Natural killer cell treated with Interleukin-12 subunit alpha and Interleukin-12 subunit beta and Interleukin-15 and Interleukin-18, amount 100 ng/mL, for 72 hours (primary cell): ENCODE results near the gene NTM. TPM values are rescaled to one million over a fixed set of nuclear protein-coding genes. Genes with fewer than 3 reads are reported as not detected.
"Not testable (repeated sequence)": the region's sequence is repeated elsewhere in the genome, so short reads cannot be mapped to it uniquely, and the experiment has no call there.

Experiments used
- ATAC-seq, 2 donors: fragments of 150-1000 bp; cut with Tn5 transposase in 1 of 2; sonication (Bioruptor Pico), chemical (Tn5 transposase) in 1 of 2; 2 replicates each; pipeline ENCODE4 v1.10.0; 2021
- DNase-seq: peaks from one replicate; pipeline ENCODE4 v3.0.0; 2022; ENCODE audit warnings: low spot score
- H3K27ac Mint-ChIP-seq, 2 donors: 1 replicate in 1 of 2; 2 replicates in 1 of 2; pipeline ENCODE4 v1.8.0; 2022; ENCODE audit warnings: mixed read lengths in 2 of 2, mild to moderate bottlenecking in 1 of 2, moderate library complexity in 1 of 2
- H3K27me3 Mint-ChIP-seq, 2 donors: 1 replicate in 1 of 2; 2 replicates in 1 of 2; pipeline ENCODE4 v1.8.0; 2022; ENCODE audit warnings: mixed read lengths in 2 of 2
- H3K36me3 Mint-ChIP-seq: one replicate; pipeline ENCODE4 v1.8.0; 2022; ENCODE audit warnings: mixed read lengths
- H3K4me1 Mint-ChIP-seq, 2 donors: 1 replicate in 1 of 2; 2 replicates in 1 of 2; pipeline ENCODE4 v1.8.0; 2022; ENCODE audit warnings: low read depth in 2 of 2, mixed read lengths in 2 of 2, mild to moderate bottlenecking in 1 of 2
- H3K4me3 Mint-ChIP-seq: one replicate; pipeline ENCODE4 v1.8.0; 2022; ENCODE audit warnings: mixed read lengths
- H3K9me3 Mint-ChIP-seq: 2 replicates; pipeline ENCODE4 v1.8.0; 2022; ENCODE audit warnings: mixed read lengths
- total RNA-seq, 2 donors: library from RNA; stranded (reverse); gene quantifications; one replicate each; pipeline ENCODE4 v1.2.3, GENCODE V29; 2022

NTM gene
- total RNA-seq, 2 donors from 2014 or later, result not detected

DNA sequence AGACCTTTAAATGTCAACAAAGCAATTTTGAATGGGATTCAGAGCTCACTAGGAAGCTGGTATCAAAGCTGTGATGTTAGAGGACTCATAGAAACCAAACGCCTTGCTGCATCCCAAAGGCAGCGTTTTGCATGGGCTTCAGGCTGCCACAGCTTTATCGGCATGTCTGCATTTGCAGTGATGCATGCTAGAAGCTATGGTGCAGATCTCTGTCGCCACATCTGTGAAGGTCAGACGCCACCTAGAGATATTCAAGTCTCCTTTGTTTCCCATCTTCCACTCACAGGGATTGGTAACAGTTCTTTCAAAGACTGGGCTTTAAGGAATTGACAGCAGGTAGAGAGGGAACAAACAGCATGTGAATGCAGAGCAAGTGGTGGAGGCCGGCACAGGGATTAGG, 47.8 kb downstream of the NTM start:
- H3K4me3 Mint-ChIP-seq, result no peak overlapping the region
- no peak for ATAC-seq
- no peaks in the 10 kb centered on the region for H3K9me3 Mint-ChIP-seq

DNA sequence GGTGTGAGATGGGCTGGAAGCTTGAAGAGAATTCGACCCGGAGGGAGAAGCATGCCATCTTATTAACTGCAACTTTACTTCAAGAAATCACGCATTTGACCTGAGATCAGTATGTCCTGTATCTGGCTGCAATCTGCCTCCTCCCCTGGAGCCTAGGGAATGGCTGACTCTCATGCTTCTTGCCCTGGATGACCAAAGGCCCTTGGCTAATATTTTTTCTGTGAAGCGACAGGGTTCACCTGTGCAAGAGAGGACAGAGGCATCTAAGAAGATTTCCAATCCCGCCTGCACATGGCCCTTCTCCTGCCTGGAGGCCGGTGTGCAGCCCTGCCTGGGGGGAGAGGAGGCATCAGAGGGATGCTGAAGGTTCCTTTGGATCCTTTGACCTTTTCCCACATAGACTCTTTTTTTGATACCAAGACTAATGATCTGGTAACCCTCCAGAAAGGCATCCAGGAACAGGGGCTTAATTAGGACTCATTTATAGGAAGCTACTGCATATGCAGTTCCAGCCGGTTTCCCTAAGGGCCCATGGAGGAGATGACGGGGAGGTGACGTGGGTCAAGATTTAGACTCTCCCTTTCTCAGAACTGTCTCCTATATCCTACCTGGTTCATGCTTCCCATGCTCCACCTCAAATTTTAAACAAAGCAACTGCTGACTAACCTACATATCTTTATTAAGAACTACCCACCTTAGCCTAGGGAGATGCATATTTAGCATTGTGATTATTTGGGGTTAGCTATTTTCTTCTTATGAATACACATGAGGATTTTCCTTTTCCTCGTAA, 50.8 kb downstream of the NTM start:
- no peak for ATAC-seq
- no peak overlapping the region for H3K27ac Mint-ChIP-seq
- DNase-seq, result no peak
- H3K36me3 Mint-ChIP-seq, result no peaks in the 10 kb centered on the region
- no peaks in the 10 kb centered on the region for H3K4me1 Mint-ChIP-seq
- peaks cover 0 to 7% of the 10 kb centered on the region in 2 donors for H3K27me3 Mint-ChIP-seq
- H3K9me3 Mint-ChIP-seq, result no peaks in the 10 kb centered on the region
- no peak overlapping the region for H3K4me3 Mint-ChIP-seq

More for the DNA sequence above, 47.8 kb downstream of the NTM start:
- H3K27ac Mint-ChIP-seq, result no peak overlapping the region
- DNase-seq, result no peak
- no peaks in the 10 kb centered on the region for H3K36me3 Mint-ChIP-seq
- H3K4me1 Mint-ChIP-seq, result no peaks in the 10 kb centered on the region
- H3K27me3 Mint-ChIP-seq, result peaks cover 0 to 7% of the 10 kb centered on the region in 2 donors

DNA sequence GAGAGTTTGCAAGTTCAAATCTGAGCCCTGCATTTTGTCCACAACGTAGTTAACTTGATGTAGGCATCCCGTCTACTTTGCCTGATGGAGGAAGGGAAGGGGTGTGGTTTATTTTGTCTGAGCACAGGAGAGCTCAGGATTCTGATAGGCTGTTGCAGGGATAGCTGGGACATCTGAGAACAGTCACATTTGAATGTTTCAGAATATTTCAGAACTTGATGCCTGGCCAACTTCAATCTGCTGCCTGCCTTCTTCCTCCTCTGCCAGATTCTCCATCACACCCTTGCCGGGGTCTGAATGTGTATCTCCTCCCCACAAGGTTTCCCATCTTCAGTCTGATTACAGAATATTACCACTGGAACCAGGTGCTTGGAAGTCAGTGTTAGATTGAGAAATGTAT, 51.6 kb downstream of the NTM start:
- DNase-seq (no peak), ATAC-seq (no peak)
- no peaks in the 10 kb centered on the region for H3K9me3 Mint-ChIP-seq
- H3K27me3 Mint-ChIP-seq, result peaks cover 0 to 7% of the 10 kb centered on the region in 2 donors
- H3K27ac Mint-ChIP-seq, result no peak overlapping the region
- H3K36me3 Mint-ChIP-seq, result no peaks in the 10 kb centered on the region
- no peak overlapping the region for H3K4me3 Mint-ChIP-seq
- no peaks in the 10 kb centered on the region for H3K4me1 Mint-ChIP-seq

GRCh38 chr11:131422496-131422895, 52.1 kb downstream of the NTM start:
- H3K4me3 Mint-ChIP-seq, result no peak overlapping the region
- H3K36me3 Mint-ChIP-seq, result no peaks in the 10 kb centered on the region
- H3K4me1 Mint-ChIP-seq, result no peaks in the 10 kb centered on the region
- ATAC-seq (no peak), DNase-seq (no peak)
- H3K9me3 Mint-ChIP-seq, result no peaks in the 10 kb centered on the region
- H3K27me3 Mint-ChIP-seq, result peaks cover 0 to 7% of the 10 kb centered on the region in 2 donors
- H3K27ac Mint-ChIP-seq, result no peak overlapping the region

DNA sequence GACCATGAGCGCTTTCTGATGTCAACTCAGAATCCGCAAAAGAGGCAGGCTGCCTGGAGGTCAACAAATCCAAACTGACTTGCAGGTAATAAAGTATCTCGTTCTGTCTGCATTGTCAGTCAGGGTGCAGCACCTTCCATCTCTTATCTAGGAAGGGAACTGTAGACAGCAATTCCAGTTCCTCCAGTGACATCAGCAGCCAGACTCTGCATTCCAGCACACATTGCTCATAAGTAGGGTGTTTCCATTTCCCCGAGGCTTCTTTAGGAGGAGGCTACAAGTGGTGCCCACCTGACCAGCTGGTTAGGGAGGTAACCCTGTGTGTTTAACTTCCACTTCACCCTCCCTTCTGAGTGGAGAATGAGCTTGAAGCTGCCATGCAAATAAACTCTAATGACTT, 53.3 kb downstream of the NTM start:
- DNase-seq, result no peak
- Mint-ChIP-seq H3K4me1 (no peaks in the 10 kb centered on the region), H3K27ac (no peak overlapping the region), H3K9me3 (no peaks in the 10 kb centered on the region), H3K36me3 (no peaks in the 10 kb centered on the region), H3K4me3 (no peak overlapping the region), H3K27me3 (peaks cover 0 to 14% of the 10 kb centered on the region in 2 donors)
- no peak for ATAC-seq

DNA sequence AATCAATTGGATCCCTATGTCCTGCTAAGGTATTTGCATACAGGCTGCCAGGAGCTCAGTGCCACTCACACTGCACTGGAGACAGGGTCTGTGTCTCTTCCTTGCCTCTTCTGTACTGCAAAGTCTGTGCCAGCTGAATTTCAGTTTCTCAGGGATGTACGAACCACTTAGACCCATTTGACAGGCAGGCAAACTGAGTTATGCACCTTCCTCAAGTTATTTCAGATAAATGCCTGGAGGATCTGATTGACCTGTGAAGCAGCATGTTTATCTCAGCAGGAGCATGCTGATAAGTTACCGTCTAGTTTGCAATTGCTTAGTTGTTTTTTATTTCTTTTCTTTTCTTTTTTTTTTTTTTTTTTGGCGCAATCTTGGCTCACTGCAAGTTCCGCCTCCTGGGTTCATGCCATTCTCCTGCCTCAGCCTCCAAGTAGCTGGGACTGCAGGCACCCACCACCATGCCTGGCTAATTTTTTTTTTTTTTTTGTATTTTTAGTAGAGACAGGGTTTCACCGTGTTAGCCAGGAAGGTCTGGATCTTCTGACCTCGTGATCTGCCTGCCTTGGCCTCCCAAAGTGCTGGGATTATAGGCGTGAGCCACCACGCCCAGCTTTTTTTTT, 54.0 kb downstream of the NTM start:
- DNase-seq, H3K27me3 Mint-ChIP-seq, H3K27ac Mint-ChIP-seq, H3K9me3 Mint-ChIP-seq, H3K4me3 Mint-ChIP-seq, ATAC-seq, H3K4me1 Mint-ChIP-seq, H3K36me3 Mint-ChIP-seq: not testable (repeated sequence)

GRCh38 chr11:131425285-131425684, 54.9 kb downstream of the NTM start:
- Mint-ChIP-seq H3K27me3 (peaks cover 0 to 7% of the 10 kb centered on the region in 2 donors), H3K4me3 (no peak overlapping the region), H3K36me3 (no peaks in the 10 kb centered on the region), H3K4me1 (no peaks in the 10 kb centered on the region), H3K9me3 (no peaks in the 10 kb centered on the region), H3K27ac (no peak overlapping the region)
- no peak for DNase-seq
- ATAC-seq, result no peak

DNA sequence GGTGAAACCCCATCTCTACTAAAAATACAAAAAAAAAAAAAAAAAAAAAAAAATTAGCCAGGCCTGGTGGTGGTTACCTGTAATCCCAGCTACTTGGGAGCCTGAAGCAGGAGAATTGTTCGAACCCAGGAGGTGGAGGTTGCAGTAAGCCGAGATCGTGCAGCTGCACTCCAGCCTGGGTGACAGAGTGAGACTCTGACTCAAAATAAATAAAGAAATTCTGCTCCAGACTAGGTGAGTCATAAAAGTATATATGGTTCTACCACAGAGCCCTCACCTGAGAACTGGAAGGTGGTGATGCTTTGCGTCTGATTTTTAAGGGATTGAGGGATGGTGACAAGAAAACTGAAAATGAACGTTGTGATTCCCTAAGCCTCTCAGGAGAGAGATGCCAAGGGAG, 58.4 kb downstream of the NTM start:
- no peak for DNase-seq
- Mint-ChIP-seq H3K4me1 (no peaks in the 10 kb centered on the region), H3K27ac (no peak overlapping the region), H3K9me3 (peaks cover 4% of the 10 kb centered on the region), H3K27me3 (peaks cover 0 to 7% of the 10 kb centered on the region in 2 donors), H3K4me3 (no peak overlapping the region), H3K36me3 (no peaks in the 10 kb centered on the region)
- no peak for ATAC-seq

DNA sequence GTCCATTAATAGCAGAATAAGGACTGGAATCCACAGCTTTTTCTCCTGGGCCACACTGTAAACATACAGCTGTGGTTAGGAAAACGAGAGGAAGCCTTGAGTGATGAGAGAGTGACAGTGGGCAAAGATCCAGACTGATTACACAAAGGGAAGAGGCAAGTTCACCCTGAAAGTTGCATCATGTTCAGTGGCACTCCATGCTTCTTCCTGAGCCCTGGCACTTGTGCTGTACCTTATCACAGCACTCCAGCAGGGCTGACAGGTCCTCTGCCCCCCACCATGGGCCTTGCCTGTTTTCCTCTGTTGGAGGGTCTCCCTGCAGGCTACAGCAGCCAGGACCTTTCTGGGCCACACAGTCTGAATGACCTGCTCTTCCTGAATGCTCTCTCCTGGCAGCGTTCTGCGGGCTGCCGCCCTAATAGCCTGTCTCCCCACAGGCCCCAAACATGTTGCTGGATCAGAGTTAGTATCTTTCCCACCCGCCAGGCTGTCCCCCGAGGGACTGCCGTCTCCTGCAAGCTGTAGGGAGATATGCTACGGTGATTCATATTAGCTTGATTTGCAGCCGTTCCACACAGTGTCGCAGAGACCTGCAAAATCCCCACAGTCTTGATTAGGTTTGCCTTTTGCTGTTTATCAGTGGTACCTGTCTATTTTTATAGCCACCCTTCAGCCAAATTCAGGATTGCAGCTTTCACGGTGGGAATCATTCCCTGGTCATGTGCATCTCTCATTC, 60.2 kb downstream of the NTM start:
- Mint-ChIP-seq H3K36me3 (no peaks in the 10 kb centered on the region), H3K27ac (no peak overlapping the region), H3K4me1 (no peaks in the 10 kb centered on the region), H3K27me3 (peaks cover 0 to 7% of the 10 kb centered on the region in 2 donors), H3K9me3 (peaks cover 4% of the 10 kb centered on the region), H3K4me3 (no peak overlapping the region)
- DNase-seq (no peak), ATAC-seq (peak in 1 of 2 donors; percentile 11)

DNA sequence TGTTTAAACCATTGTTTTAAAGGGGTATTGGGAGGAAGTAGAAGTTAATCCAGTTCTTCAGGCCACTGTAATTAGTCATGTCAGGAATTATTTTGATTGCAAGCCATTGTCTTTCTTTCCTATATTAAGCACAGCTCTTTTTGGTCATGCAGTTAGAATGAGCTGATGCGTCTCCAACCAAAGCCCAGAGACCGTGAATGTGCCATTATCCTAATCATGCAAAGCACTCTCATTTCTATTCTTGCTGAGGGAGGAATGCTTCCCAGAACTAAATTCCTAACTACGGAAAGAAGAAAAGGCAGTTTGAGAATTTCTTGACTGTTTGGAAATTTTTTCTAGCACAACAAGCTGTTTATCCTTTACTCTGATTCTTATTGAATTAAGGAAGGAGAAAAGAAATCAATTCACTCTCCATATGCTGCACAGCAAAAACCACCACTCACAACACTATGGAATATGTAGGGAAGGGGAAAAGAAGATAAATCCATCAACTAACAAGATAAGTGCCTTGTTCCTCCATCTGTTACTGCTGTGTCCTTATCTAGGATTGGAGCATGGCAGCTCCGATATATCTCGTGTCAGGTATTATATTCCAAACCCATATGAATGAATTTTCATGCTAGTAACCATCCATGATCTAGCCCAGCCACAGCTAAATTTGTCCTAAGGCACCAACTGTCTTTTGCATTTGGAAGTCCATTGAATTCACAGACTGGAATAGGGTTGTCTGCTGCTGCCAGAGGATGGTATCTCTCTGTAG, 70.8 kb downstream of the NTM start:
- Mint-ChIP-seq H3K27ac (no peak overlapping the region), H3K4me3 (no peak overlapping the region), H3K27me3 (no peaks in the 10 kb centered on the region), H3K9me3 (peaks cover 26% of the 10 kb centered on the region), H3K36me3 (peaks cover 4% of the 10 kb centered on the region), H3K4me1 (no peaks in the 10 kb centered on the region)
- DNase-seq (no peak), ATAC-seq (no peak)

DNA sequence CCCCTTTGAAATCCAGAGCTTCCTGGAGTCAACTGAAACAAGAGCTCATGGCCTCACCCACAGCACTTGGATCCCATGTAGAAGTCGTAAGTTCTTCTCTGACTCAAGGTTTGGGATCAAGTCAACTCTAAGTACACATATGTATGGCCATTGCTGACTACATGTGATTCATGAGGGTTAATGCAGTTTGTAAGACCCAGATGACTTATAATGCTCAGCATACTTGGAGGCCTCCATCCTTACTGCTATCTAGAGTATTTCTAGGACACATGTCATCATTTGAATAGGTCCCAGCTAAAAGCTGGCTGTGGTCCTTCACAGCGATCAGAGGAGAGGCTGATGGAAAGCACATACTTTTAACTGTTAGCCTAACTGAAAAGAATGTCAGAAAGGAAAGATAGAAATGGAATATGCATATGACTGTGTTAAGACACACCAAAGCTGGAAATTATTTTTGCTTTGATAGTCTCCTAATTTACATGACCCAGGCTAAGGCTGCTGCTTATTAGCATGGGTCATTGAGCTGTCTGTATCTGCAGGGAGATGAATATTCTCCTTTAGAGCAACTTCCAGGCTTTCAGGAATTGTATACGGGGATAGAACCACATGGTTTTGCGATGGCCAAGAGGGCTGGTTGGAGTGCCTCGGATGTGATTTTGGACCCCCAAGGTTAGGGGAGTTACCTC, 76.3 kb downstream of the NTM start:
- Mint-ChIP-seq H3K27ac (no peak overlapping the region), H3K27me3 (no peaks in the 10 kb centered on the region), H3K36me3 (no peaks in the 10 kb centered on the region), H3K4me3 (no peak overlapping the region), H3K9me3 (peaks cover 8% of the 10 kb centered on the region), H3K4me1 (no peaks in the 10 kb centered on the region)
- ATAC-seq (no peak), DNase-seq (no peak)

DNA sequence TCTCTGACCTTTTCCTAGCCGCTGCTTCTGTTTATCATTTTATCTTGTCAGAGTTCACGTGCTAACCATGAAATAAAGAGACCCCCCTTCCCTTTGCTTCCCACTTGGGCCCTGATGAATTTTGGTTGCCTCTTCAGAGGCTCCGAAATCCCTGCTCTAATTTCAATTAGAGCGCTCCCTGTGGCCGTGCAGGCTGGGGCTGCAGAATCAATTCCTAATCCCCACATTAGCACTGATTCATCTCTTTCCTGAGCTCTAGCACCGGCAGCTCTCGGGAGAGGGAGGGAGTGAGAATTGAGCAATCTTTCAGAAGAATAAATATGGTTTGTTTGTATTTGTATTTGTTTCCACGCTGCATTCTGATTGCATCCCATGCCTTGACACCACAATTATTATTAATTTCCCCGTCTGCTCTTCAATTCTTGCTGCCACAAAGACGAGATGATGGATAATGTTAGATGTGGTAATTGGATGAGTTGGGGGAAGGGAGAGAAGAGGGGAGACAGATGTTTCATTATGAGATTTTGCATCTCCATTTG, 76.9 kb downstream of the NTM start:
- no peak overlapping the region for H3K27ac Mint-ChIP-seq

DNA sequence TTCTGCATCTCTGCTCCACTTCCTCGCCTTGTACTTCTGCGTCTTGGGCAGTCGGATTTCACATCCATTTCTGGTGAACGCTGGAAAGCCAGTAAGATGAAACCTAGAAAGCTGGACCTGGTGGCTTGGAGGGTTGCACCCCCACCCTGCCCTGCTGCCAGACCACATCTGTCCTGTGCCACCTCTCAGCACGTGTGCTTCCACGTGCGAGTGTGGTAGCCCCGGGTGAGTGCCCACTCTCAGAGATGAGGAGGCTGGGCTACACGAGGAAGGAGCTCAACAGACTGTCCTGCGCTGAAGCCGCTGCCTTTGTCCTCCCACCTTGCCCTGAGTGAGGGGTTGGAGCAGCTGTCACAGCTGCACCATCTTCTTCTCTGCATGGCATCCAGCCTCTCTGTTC, 77.5 kb downstream of the NTM start:
- ATAC-seq (peak in 1 of 2 donors; percentile 44), DNase-seq (no peak)
- H3K9me3 Mint-ChIP-seq, result peaks cover 8% of the 10 kb centered on the region
- H3K27me3 Mint-ChIP-seq, result no peaks in the 10 kb centered on the region
- no peak overlapping the region for H3K4me3 Mint-ChIP-seq
- no peaks in the 10 kb centered on the region for H3K36me3 Mint-ChIP-seq
- H3K27ac Mint-ChIP-seq, result no peak overlapping the region
- H3K4me1 Mint-ChIP-seq, result no peaks in the 10 kb centered on the region

More for the DNA sequence above, 76.9 kb downstream of the NTM start:
- no peak overlapping the region for H3K4me3 Mint-ChIP-seq
- H3K27me3 Mint-ChIP-seq, result no peaks in the 10 kb centered on the region
- no peak for DNase-seq
- ATAC-seq, result no peak
- H3K36me3 Mint-ChIP-seq, result no peaks in the 10 kb centered on the region
- H3K4me1 Mint-ChIP-seq, result no peaks in the 10 kb centered on the region
- H3K9me3 Mint-ChIP-seq, result peaks cover 8% of the 10 kb centered on the region
